ENCODE results near the gene CXCR6. TPM values are rescaled to one million over a fixed set of nuclear protein-coding genes. Genes with fewer than 3 reads are reported as not detected.

CXCR6 gene
- total and polyA plus RNA-seq, 2 experiments from 2014 or later, result 0.10 TPM; not detected in 1

GRCh38 chr3:45975686-45976085 lies 32.4 kb downstream of the CXCR6 start:
- ATAC-seq, result no peak
- Histone ChIP-seq H3K27ac (ENCODE audit: low read depth) (no peak overlapping the region), H3K4me1 (ENCODE audit: insufficient read depth) (no peaks in the 10 kb centered on the region), H3K9me2 (ENCODE audit: insufficient read depth) (no peaks in the 10 kb centered on the region), H2AFZ (no peak overlapping the region), H3F3A (replicated peaks; ENCODE audit: low read depth) (no peaks in the 10 kb centered on the region), H3K4me3 (no peak overlapping the region), H3K36me3 (ENCODE audit: insufficient read depth) (peaks cover 32% of the 10 kb centered on the region), H4K20me1 (replicated peaks; ENCODE audit: insufficient read depth) (peaks cover 5% of the 10 kb centered on the region), H3K4me2 (no peak overlapping the region), H3K27me3 (ENCODE audit: insufficient read depth) (no peaks in the 10 kb centered on the region), H3K79me2 (replicated peaks; ENCODE audit: insufficient read depth) (no peaks in the 10 kb centered on the region)
- H3K9me3 Mint-ChIP-seq, result no peaks in the 10 kb centered on the region; the same call in 2 of the 3 replicates
- H3K36me3 Mint-ChIP-seq (ENCODE audit: low read depth), result peaks cover 36% of the 10 kb centered on the region
- peaks cover 4% of the 10 kb centered on the region for H3K27me3 Mint-ChIP-seq (ENCODE audit: insufficient read depth, low read depth, poor library complexity)
- no peak for DNase-seq (ENCODE audit: low spot score)
- H3K4me1 Mint-ChIP-seq, result no peaks in the 10 kb centered on the region
- H3K4me3 Mint-ChIP-seq, result no peak overlapping the region
- H3K27ac Mint-ChIP-seq, result no peak overlapping the region
- TF ChIP-seq REST (IDR thresholded peaks at IDR 0.05; ENCODE audit: unreplicated experiment) (no peak), EZH2phosphoT487 (IDR thresholded peaks at IDR 0.05; ENCODE audit: unreplicated experiment) (no peak), ZNF462 (CRISPR knock-in tag; IDR thresholded peaks at IDR 0.05) (no peak), CTCF (conservative IDR thresholded peaks at IDR 0.05; ENCODE audit: low read depth in 2 of 2) (no peak), STAT1 (IDR thresholded peaks at IDR 0.05; ENCODE audit: unreplicated experiment) (no peak)

Data from GM23338 (cell line).